Body of pancreas (tissue), 4 donors: ENCODE data around the gene DGLUCY. TPM values are rescaled to one million over a fixed set of nuclear protein-coding genes. Genes with fewer than 3 reads are reported as not detected.

Source experiments
- ATAC-seq: fragments of 150-250 bp; one replicate; pipeline ENCODE4 v1.9.1; 2016
- DNase-seq, 4 donors: peaks; one replicate each; pipeline ENCODE4 v3.0.0-alpha.2; 2019
- H3K27ac ChIP-seq, 4 donors: fragments of 200-600 bp; sonication (generic); 1 replicate in 3 of 4; 2 replicates in 1 of 4; pipeline versions ENCODE4 v1.5.1 to v1.6.1; 2016 to 2019; ENCODE audit warnings: mild to moderate bottlenecking in 1 of 4, mixed read lengths in 1 of 4, moderate library complexity in 1 of 4
- H3K27me3 ChIP-seq, 2 donors: fragments of 200-600 bp; sonication (generic); one replicate each; pipeline ENCODE4 v1.6.0; 2016; ENCODE audit warnings: mild to moderate bottlenecking in 1 of 2
- H3K36me3 ChIP-seq, 2 donors: fragments of 200-600 bp; sonication (generic); replicated peaks in 1 of 2; 2 replicates each; pipeline ENCODE4 v1.5.1; 2016; ENCODE audit warnings: low read depth in 2 of 2; ENCODE audit not compliant: insufficient read depth in 1 of 2
- H3K4me1 ChIP-seq: fragments of 200-600 bp; sonication (generic); one replicate; pipeline ENCODE4 v1.6.0; 2016
- H3K4me3 ChIP-seq, 2 donors: fragments of 200-600 bp; sonication (generic); 1 replicate in 1 of 2; 2 replicates in 1 of 2; pipeline ENCODE4 v1.5.1; 2016 to 2019
- H3K9me3 ChIP-seq, 3 donors: fragments of 200-600 bp; sonication (generic); 1 replicate in 2 of 3; 2 replicates in 1 of 3; pipeline ENCODE4 v1.5.1; 2016
- POLR2A ChIP-seq, 3 donors: fragments of 450-650 bp; IDR thresholded peaks; one replicate each; pipeline ENCODE4 v1.6.1; 2016; ENCODE audit warnings: antibody characterized with exemption in 3 of 3, mild to moderate bottlenecking in 2 of 3
- WGBS, 2 donors: methylation state at CpG; one replicate each; pipeline ENCODE4 v1.1.5; 2017; 5-methylcytosine and 5-hydroxymethylcytosine counted together
- intact Hi-C: fragments of 100-400 bp; cut with DNase I; formaldehyde crosslinking; loops from one replicate; pipeline ENCODE4 v1.15.1; 2023
- total RNA-seq, 2 donors: library from RNA; depleted of rRNA; stranded (reverse); fragments of >200 nt; gene quantifications; one replicate each; pipeline ENCODE4 v1.1.0, GENCODE V29; 2016
- TF ChIP-seq, protein P1 (sequence below), 7 experiments: fragments of 450-650 bp in 4 of 7; fragments of 200-600 bp in 3 of 7; sonication (generic) in 3 of 7; IDR thresholded peaks; one replicate each; pipeline ENCODE4 v1.5.1; 2016 to 2019; ENCODE audit warnings: antibody characterized with exemption in 7 of 7

DGLUCY gene
- total RNA-seq, 2 donors from 2014 or later: 30.9 to 77.8 TPM

DNA sequence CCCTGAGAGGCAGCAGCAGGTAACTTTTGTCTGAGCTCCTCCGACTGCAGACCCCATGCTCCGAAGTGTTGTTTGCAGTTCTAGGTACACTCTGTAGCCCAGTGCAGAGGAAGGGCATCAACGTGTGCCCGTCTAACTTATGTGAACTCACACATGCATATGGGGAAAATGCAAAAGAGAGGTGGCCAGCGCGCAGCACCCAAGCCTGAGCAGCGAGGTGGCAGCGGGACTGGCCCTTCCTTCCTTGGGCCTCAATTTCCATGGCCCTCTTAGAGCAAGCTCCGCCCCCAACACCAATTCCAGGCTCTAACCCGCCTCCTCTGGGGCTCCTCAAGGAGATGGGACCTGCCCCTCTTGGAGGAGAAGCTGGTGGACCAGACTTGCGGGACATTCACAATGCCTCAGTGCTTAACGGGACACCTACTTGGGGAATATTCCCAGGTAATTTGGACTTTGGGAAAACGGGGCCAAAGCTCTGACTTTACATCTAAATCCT lies 102.9 kb downstream of the DGLUCY start:
- Histone ChIP-seq H3K9me3 (no peaks in the 10 kb centered on the region), H3K27me3 (no peaks in the 10 kb centered on the region), H3K4me3 (no peak overlapping the region), H3K27ac (no peak overlapping the region), H3K36me3 (peaks cover 0 to 2% of the 10 kb centered on the region in 2 donors), H3K4me1 (no peaks in the 10 kb centered on the region)
- no peak for DNase-seq
- TF ChIP-seq POLR2A (IDR thresholded peaks at IDR 0.05): no peak
- TF ChIP-seq, protein P1, sequence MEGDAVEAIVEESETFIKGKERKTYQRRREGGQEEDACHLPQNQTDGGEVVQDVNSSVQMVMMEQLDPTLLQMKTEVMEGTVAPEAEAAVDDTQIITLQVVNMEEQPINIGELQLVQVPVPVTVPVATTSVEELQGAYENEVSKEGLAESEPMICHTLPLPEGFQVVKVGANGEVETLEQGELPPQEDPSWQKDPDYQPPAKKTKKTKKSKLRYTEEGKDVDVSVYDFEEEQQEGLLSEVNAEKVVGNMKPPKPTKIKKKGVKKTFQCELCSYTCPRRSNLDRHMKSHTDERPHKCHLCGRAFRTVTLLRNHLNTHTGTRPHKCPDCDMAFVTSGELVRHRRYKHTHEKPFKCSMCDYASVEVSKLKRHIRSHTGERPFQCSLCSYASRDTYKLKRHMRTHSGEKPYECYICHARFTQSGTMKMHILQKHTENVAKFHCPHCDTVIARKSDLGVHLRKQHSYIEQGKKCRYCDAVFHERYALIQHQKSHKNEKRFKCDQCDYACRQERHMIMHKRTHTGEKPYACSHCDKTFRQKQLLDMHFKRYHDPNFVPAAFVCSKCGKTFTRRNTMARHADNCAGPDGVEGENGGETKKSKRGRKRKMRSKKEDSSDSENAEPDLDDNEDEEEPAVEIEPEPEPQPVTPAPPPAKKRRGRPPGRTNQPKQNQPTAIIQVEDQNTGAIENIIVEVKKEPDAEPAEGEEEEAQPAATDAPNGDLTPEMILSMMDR (IDR thresholded peaks at IDR 0.05): no peak
- 94 to 97% methylated on average over 11 to 13 of the region's 13 CpGs for whole genome bisulfite sequencing, 2 donors
- no peak for ATAC-seq
- intact Hi-C loops: no loop called here

DNA sequence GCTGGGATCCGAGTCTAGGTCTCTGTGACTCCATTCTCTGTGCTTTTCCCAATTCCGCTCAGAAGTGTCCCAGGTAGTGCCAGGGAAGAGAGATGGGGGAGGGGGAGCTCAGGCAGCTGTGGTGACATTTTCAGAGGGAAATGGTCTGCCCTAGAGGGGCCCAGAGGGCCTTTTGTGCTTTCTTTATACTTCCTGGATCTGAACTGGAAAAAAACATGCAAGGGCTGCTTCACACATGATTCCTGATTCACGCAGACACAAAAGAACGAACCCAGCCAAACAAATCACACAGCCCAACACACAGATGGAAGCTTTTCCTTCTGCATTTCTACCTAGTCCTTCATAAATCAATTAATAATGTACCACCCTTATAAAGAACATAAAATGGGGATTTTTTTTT lies 104.1 kb downstream of the DGLUCY start:
- Histone ChIP-seq H3K27ac (no peak overlapping the region), H3K4me1 (no peaks in the 10 kb centered on the region), H3K36me3 (no peaks in the 10 kb centered on the region), H3K4me3 (no peak overlapping the region), H3K9me3 (no peaks in the 10 kb centered on the region), H3K27me3 (no peaks in the 10 kb centered on the region)
- TF ChIP-seq, protein P1 (IDR thresholded peaks at IDR 0.05): no peak
- TF ChIP-seq POLR2A (IDR thresholded peaks at IDR 0.05): no peak
- DNase-seq (no peak), ATAC-seq (no peak)
- WGBS, 2 donors: 76 to 87% methylated on average over 4 of the region's 4 CpGs
- intact Hi-C loops: no loop called here

DNA sequence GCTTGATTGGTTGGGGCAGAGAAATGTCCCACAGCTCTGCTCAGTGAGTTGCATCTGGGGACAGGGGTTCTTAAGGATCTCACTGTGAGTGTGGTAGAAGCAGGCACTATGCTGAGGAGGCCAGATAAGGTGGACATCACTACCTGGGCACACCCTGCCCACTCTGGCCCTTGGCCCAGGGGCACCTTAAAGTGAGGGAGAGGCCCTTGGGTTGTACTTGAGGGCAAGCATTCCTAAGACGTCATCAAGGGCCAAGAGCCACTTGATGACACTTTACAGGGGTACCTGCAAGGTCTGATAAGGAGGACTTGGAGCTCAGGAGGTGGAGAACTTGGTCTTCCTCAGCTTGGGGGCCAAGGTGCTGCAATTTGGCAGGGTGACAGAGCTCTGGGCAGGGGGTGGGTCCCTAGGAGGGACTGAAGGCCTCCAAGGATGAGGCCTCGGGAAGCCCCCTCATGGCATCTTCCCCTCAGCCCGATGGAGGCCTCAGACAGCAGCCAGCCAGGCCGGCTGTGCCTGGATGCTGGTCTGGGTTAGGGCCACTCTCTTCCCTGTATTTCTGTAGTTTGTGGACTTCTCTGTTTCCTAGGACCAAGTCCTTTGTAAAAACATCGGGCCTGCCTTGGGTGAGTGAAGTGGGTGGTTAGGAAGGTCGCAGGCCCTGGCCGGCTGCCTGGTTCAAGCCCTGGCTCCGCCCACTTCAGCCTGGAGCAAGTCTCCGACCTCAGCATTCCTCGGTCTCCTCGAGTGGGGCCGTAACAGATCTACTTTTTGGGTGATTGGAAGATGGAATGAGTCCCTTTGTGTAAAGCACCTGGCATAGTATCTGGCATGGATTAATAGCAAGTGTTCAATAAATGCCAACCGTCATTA lies 105.9 kb downstream of the DGLUCY start:
- H3K4me3 ChIP-seq: no peak overlapping the region
- DNase-seq (no peak), ATAC-seq (peak; percentile 27)
- intact Hi-C loops: no loop called here
- WGBS, 2 donors: 60 to 73% methylated on average over 2 to 13 of the region's 13 CpGs
- peak overlapping the region in 1 of 4 donors; percentile 15 for H3K27ac ChIP-seq
- no peaks in the 10 kb centered on the region for H3K9me3 ChIP-seq
- peaks cover 0 to 2% of the 10 kb centered on the region in 2 donors for H3K36me3 ChIP-seq
- no peaks in the 10 kb centered on the region for H3K4me1 ChIP-seq
- TF ChIP-seq POLR2A (IDR thresholded peaks at IDR 0.05): no peak
- TF ChIP-seq, protein P1 (IDR thresholded peaks at IDR 0.05): no peak
- H3K27me3 ChIP-seq: no peaks in the 10 kb centered on the region

DNA sequence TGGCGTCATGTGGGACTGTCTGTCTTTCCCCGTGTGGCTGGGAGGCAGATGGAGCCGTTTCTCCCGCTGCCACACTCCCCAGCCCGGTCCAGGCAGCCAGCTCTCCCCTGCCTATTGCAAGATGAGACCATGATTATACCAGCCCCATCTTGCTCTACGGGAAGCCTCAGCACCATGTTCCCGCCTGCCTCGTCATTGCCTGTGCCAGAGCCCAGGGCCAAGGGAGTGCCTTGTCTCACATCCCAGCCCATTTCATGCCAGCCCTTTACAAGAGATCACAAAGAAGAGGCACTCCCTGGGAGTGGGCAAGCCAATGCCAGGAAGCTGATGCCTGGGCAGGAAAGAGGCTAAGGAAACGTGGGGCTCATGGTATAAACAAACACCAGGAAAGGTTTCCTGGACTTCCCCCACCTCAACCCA lies 106.7 kb downstream of the DGLUCY start:
- no peaks in the 10 kb centered on the region for H3K27me3 ChIP-seq
- intact Hi-C loops: no loop called here
- TF ChIP-seq, protein P1 (IDR thresholded peaks at IDR 0.05): no peak
- no peak for TF ChIP-seq POLR2A (IDR thresholded peaks at IDR 0.05)
- peaks cover 0 to 4% of the 10 kb centered on the region in 2 donors for H3K36me3 ChIP-seq
- no peaks in the 10 kb centered on the region for H3K9me3 ChIP-seq
- DNase-seq (no peak), ATAC-seq (peak; percentile 43)
- 92 to 94% methylated on average over 9 of the region's 9 CpGs for WGBS, 2 donors
- no peaks in the 10 kb centered on the region for H3K4me1 ChIP-seq
- H3K4me3 ChIP-seq: no peak overlapping the region
- peak overlapping the region in 1 of 4 donors; percentile 15 for H3K27ac ChIP-seq
